Stimulated activated CD8-positive, alpha-beta memory T cell treated with anti-CD3 and anti-CD28 coated beads, Interleukin-15, amount 100 ng/mL, for 4 hours (primary cell): ENCODE results near the gene PPARD.
"Not testable (repeated sequence)": the region's sequence is repeated elsewhere in the genome, so short reads cannot be mapped to it uniquely, and the experiment has no call there.

Experiments used
- DNase-seq, 2 donors: peaks; one replicate each; pipeline ENCODE4 v3.0.0-alpha.2; 2020; ENCODE audit warnings: low read depth in 2 of 2

PPARD gene

GRCh38 chr6:35312076-35312800 lies 30.1 kb upstream of the PPARD start:
- DNase-seq: no peak

GRCh38 chr6:35312807-35313206 lies 29.6 kb upstream of the PPARD start:
- no peak for DNase-seq

GRCh38 chr6:35317483-35318195 lies 24.7 kb upstream of the PPARD start:
- no peak for DNase-seq

- no peak for DNase-seq
Measured at GRCh38 chr6:35318196-35319171, 23.9 kb upstream of the PPARD start.

- no peak for DNase-seq
Measured at GRCh38 chr6:35319346-35320030, 22.9 kb upstream of the PPARD start.

GRCh38 chr6:35320031-35320410 lies 22.3 kb upstream of the PPARD start:
- no peak for DNase-seq

- DNase-seq: no peak
Measured at GRCh38 chr6:35321091-35321490, 21.3 kb upstream of the PPARD start.

- DNase-seq: peak; percentile 42 to 54
Measured at GRCh38 chr6:35327349-35328027, 14.9 kb upstream of the PPARD start.

GRCh38 chr6:35328108-35328723 lies 14.1 kb upstream of the PPARD start:
- DNase-seq: no peak

- DNase-seq: not testable (repeated sequence)
Measured at GRCh38 chr6:35328965-35329364, 13.4 kb upstream of the PPARD start.

- no peak for DNase-seq
Measured at GRCh38 chr6:35330541-35331119, 11.7 kb upstream of the PPARD start.

- peak in 1 of 2 donors; percentile 33 for DNase-seq
Measured at GRCh38 chr6:35332074-35332887, 10.1 kb upstream of the PPARD start.

- DNase-seq: no peak
Measured at GRCh38 chr6:35341557-35341956, 801 bp upstream of the PPARD start.

GRCh38 chr6:35343092-35343834 lies 905 bp downstream of the PPARD start:
- no peak for DNase-seq

GRCh38 chr6:35343835-35344550 lies 1.6 kb downstream of the PPARD start:
- no peak for DNase-seq

GRCh38 chr6:35351422-35351821 lies 9.1 kb downstream of the PPARD start:
- no peak for DNase-seq

GRCh38 chr6:35352735-35353134 lies 10.4 kb downstream of the PPARD start:
- DNase-seq: no peak
